Mesodermal cell (in vitro differentiated cells): ENCODE results near the gene OPRL1.

Experiments used
- H3K27ac ChIP-seq: 2 replicates; pipeline ENCODE4 v1.7.0; 2013; ENCODE audit warnings: mild to moderate bottlenecking, low read depth, low read length, moderate library complexity; ENCODE audit not compliant: severe bottlenecking
- H3K36me3 ChIP-seq: 2 replicates; pipeline ENCODE4 v1.7.1; 2013; ENCODE audit warnings: mild to moderate bottlenecking, low read length, moderate library complexity; ENCODE audit not compliant: control insufficient read depth, insufficient read depth
- H3K4me1 ChIP-seq: one replicate; pipeline ENCODE4 v1.7.1; 2013; ENCODE audit warnings: mild to moderate bottlenecking, low read length; ENCODE audit not compliant: insufficient read depth, control insufficient read depth, poor library complexity, severe bottlenecking
- H3K4me3 ChIP-seq: 2 replicates; pipeline ENCODE4 v1.7.0; 2013; ENCODE audit warnings: low read length, control low read depth, mild to moderate bottlenecking; ENCODE audit not compliant: insufficient read depth, poor library complexity, severe bottlenecking; ENCODE audit errors: extremely low read depth
- H3K9me3 ChIP-seq: 2 replicates; pipeline ENCODE4 v1.7.1; 2013; ENCODE audit warnings: mild to moderate bottlenecking, low read length, moderate library complexity; ENCODE audit not compliant: control insufficient read depth
- WGBS, 2 experiments: methylation state at CpG; one replicate each; pipeline ENCODE4 v1.1.5; 2013; ENCODE audit warnings: missing lambda C conversion rate in 2 of 2; ENCODE audit not compliant: insufficient coverage in 2 of 2; 5-methylcytosine and 5-hydroxymethylcytosine counted together

Gene OPRL1

DNA sequence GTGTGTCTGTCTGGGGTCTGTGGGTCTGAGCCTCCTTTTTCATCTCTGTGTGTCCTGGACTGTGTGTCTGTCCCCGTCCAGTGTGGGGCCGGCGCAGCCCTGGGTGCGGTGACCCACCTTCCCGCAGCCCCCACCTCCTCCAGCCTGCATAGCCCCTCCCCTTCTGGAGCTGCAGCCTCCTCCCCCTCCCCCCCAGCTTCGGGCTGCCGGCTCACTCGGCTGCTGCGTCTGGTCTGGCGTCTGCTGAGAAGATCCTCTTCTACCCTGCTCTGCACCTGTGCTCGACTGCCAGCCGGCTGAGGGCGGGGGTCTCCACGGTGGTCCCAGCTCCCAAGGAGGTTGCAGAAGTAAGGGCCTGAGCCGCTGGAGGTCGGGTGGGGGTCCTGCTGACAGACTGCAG is 11.9 kb downstream of the OPRL1 start:
- H3K27ac ChIP-seq: no peak overlapping the region
- no peaks in the 10 kb centered on the region for H3K4me1 ChIP-seq
- WGBS, 2 experiments: 27 to 35% methylated on average over 11 to 16 of the region's 16 CpGs
- no peak overlapping the region for H3K4me3 ChIP-seq
- peaks cover 2% of the 10 kb centered on the region for H3K9me3 ChIP-seq
- no peaks in the 10 kb centered on the region for H3K36me3 ChIP-seq

DNA sequence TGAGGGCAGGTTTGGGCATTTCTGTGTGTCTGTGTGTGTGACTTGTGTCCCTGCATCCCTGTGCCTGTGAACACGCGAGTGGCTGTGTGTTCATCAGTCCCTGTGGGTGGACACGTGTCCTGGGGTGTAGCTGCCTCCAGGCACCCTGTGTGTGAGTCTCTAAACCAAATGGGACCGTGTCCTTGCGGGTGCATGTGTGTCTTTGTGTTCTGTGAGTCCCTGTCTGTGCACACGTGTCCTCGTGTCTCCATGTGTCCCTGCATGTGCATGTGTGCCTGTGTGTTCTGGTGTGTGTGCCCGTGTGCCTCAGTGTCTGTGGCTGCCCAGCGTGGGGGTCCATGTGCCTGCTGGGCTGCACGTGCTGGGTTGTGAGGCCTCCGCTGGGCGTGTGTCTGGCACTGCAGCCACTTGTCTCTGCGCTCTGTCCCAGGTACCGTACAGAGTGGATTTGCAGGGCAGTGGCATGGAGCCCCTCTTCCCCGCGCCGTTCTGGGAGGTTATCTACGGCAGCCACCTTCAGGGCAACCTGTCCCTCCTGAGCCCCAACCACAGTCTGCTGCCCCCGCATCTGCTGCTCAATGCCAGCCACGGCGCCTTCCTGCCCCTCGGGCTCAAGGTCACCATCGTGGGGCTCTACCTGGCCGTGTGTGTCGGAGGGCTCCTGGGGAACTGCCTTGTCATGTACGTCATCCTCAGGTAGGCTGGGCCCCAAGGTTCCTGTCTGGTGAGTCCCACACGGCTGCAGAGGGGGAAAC is 12.6 kb downstream of the OPRL1 start:
- no peaks in the 10 kb centered on the region for H3K9me3 ChIP-seq
- no peaks in the 10 kb centered on the region for H3K36me3 ChIP-seq
- no peak overlapping the region for H3K27ac ChIP-seq
- no peaks in the 10 kb centered on the region for H3K4me1 ChIP-seq
- 76 to 80% methylated on average over 27 of the region's 27 CpGs for WGBS, 2 experiments
- H3K4me3 ChIP-seq: no peak overlapping the region

DNA sequence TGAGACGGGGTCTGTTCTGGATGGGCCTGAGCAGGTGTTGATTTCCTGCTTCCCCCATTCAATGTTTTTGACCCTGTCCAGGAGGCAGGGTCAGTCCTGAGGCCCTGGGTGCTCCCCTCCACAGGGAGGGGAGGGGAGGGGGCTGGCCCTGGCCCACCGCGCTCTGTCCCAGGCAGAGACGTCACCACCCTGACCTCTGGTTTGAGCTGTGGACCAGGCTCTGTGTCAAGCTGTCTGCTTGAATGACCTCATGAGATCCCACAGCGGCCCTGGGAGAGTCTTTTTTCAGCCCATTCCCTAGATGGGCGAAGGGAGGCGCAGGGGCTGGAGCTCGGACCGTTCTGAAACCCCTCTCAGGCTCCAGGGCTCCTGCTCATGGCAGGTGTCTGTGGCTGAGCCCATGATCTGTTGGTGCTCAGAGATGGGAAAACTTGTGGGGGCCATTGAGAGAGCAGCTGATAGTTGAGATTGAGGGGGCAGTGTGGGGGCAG is 13.2 kb downstream of the OPRL1 start:
- no peak overlapping the region for H3K4me3 ChIP-seq
- H3K27ac ChIP-seq: no peak overlapping the region
- no peaks in the 10 kb centered on the region for H3K9me3 ChIP-seq

DNA sequence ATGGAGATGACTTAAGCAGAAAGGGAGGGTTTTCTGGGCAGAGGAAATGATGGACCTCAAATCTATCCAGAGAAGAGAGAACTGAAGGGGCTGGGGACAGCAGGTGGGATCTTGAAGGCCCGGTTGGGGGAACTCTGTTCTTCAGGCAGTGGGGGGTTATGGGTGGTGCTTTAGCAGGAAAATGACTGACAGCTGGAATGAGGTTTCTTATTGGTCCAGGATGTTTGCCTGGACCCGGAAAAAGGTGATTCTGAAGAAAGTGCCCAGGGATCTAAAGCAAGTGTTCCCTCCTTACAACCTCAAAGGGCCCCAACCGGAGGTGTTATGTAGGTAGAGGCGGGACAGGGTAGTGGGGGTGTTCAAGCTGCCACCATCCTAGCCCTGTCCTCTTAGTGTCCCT is 15.6 kb downstream of the OPRL1 start:
- Histone ChIP-seq H3K36me3 (no peaks in the 10 kb centered on the region), H3K27ac (no peak overlapping the region), H3K9me3 (no peaks in the 10 kb centered on the region), H3K4me1 (no peaks in the 10 kb centered on the region), H3K4me3 (no peak overlapping the region)
- WGBS, 2 experiments: 75 to 78% methylated on average over 3 of the region's 4 CpGs

More for the DNA sequence above, 13.2 kb downstream of the OPRL1 start:
- no peaks in the 10 kb centered on the region for H3K4me1 ChIP-seq
- H3K36me3 ChIP-seq: no peaks in the 10 kb centered on the region
- 66 to 68% methylated on average over 8 to 9 of the region's 9 CpGs for WGBS, 2 experiments

DNA sequence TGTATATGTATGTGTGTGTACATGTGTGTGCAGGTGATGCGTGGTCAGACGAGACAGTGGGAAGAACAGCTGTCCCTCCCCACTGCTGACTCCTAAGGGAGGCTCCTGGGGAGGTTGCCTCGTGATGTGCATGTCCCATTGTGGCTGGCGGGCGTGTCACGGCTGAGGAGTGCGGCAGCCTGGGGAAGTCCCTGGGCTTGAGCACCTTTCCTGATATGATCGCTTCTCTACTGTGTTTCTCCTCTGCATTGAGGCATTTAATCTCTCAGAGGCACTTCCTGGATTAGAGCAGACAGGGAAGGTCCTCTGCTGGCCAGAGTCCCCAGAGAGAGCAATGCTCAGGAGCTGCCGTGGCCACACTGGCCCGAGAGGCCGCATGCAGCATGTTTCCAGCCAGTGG is 16.0 kb downstream of the OPRL1 start:
- no peaks in the 10 kb centered on the region for H3K36me3 ChIP-seq
- no peak overlapping the region for H3K27ac ChIP-seq
- 88 to 92% methylated on average over 11 of the region's 11 CpGs for WGBS, 2 experiments
- no peak overlapping the region for H3K4me3 ChIP-seq
- no peaks in the 10 kb centered on the region for H3K4me1 ChIP-seq
- no peaks in the 10 kb centered on the region for H3K9me3 ChIP-seq

DNA sequence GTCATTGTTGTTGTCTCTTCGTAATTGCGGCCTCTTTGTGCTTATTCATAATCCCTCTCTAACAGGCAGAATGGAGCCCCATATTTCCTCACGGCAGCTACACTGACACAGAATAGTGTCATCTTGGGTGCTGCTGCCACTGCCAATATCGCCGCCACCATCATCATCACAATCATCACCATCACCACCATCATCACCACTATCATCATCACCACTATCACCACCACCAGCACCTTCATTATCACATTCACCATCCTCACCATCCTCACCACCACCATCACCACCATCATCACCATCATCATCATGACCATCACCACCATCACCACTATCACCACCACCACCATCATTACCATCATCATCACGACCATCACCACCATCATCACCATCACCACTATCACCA is 16.7 kb downstream of the OPRL1 start:
- WGBS, 2 experiments: 73 to 75% methylated on average over 6 of the region's 6 CpGs

DNA sequence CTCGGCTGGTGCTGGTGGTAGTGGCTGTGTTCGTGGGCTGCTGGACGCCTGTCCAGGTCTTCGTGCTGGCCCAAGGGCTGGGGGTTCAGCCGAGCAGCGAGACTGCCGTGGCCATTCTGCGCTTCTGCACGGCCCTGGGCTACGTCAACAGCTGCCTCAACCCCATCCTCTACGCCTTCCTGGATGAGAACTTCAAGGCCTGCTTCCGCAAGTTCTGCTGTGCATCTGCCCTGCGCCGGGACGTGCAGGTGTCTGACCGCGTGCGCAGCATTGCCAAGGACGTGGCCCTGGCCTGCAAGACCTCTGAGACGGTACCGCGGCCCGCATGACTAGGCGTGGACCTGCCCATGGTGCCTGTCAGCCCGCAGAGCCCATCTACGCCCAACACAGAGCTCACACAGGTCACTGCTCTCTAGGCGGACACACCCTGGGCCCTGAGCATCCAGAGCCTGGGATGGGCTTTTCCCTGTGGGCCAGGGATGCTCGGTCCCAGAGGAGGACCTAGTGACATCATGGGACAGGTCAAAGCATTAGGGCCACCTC is 18.7 kb downstream of the OPRL1 start:
- H3K27ac ChIP-seq: no peak overlapping the region
- H3K9me3 ChIP-seq: no peaks in the 10 kb centered on the region
- WGBS, 2 experiments: 93 to 94% methylated on average over 28 of the region's 28 CpGs
- H3K4me3 ChIP-seq: no peak overlapping the region
- no peaks in the 10 kb centered on the region for H3K36me3 ChIP-seq
- no peaks in the 10 kb centered on the region for H3K4me1 ChIP-seq

More for the DNA sequence above, 16.7 kb downstream of the OPRL1 start:
- no peaks in the 10 kb centered on the region for H3K4me1 ChIP-seq
- no peaks in the 10 kb centered on the region for H3K9me3 ChIP-seq
- H3K36me3 ChIP-seq: no peaks in the 10 kb centered on the region
- H3K4me3 ChIP-seq: no peak overlapping the region
- no peak overlapping the region for H3K27ac ChIP-seq

DNA sequence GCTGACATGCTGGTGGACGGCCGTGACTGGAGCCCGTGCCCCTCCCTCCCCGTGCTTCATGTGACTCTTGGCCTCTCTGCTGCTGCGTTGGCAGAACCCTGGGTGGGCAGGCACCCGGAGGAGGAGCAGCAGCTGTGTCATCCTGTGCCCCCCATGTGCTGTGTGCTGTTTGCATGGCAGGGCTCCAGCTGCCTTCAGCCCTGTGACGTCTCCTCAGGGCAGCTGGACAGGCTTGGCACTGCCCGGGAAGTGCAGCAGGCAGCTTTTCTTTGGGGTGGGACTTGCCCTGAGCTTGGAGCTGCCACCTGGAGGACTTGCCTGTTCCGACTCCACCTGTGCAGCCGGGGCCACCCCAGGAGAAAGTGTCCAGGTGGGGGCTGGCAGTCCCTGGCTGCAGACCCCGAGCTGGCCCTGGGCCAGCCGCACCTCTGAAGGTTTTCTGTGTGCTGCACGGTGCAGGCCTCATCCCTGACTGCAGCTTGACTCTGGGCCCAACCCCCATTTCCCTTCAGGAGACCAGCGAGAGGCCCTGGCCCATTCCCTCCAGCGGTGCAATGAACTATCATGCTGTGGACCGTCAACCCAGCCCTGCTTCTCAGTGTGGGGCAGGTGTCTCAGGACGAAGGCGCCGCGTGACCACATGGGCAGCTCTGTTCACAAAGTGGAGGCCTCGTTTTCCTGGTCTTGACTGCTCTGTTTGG is 19.4 kb downstream of the OPRL1 start:
- no peak overlapping the region for H3K4me3 ChIP-seq
- WGBS, 2 experiments: 86 to 91% methylated on average over 15 to 20 of the region's 21 CpGs
- H3K9me3 ChIP-seq: no peaks in the 10 kb centered on the region
- no peaks in the 10 kb centered on the region for H3K36me3 ChIP-seq
- no peaks in the 10 kb centered on the region for H3K4me1 ChIP-seq
- H3K27ac ChIP-seq: no peak overlapping the region

DNA sequence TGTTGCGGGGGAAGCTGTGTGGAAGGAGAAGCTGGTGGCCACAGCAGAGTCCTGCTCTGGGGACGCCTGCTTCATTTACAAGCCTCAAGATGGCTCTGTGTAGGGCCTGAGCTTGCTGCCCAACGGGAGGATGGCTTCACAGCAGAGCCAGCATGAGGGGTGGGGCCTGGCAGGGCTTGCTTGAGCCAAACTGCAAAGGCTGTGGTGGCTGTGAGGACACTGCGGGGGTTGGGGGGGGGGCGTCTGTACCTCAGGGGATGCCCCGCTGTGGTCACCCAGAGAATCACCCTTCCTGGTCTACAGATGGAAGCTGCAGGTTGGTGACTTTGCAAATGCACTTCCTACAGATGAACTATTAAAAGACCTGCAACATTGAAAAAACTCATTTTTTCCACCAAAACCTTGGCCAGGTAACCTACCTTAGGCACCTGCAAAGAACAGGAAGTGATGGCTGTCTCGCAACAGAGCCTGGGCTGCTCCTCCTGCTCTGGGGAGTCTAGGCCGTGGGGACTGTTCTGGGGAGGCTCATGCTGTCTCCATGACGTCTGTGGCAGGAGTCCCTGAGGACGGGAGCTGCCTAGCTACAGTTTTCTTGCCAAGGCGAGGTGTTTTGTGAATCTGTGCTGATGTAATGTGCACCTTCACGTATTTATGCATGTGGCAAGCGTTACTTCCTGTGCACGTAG is 20.1 kb downstream of the OPRL1 start:
- no peaks in the 10 kb centered on the region for H3K4me1 ChIP-seq
- 81 to 84% methylated on average over 11 to 12 of the region's 14 CpGs for WGBS, 2 experiments
- H3K36me3 ChIP-seq: no peaks in the 10 kb centered on the region
- H3K9me3 ChIP-seq: no peaks in the 10 kb centered on the region
- H3K4me3 ChIP-seq: no peak overlapping the region
- H3K27ac ChIP-seq: no peak overlapping the region

DNA sequence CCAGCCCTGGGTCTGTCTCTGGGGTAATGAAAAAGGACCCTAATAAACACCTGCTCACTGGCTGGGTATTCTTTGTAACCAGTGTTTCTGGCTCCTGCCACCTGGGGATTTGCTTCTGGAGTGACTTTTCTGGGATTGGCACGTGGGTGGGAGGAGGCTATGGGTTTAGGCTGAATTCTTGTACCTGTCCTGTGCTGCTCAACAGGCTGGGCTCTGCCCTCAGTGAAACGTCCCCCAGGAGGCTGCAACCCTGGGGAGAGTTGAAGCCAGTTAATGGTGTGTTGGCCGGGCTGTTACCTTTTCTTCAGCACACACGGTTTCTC is 20.6 kb downstream of the OPRL1 start:
- H3K27ac ChIP-seq: no peak overlapping the region
- WGBS, 2 experiments: 60 to 72% methylated on average over 1 to 2 of the region's 4 CpGs
- no peak overlapping the region for H3K4me3 ChIP-seq
- no peaks in the 10 kb centered on the region for H3K36me3 ChIP-seq
- no peaks in the 10 kb centered on the region for H3K4me1 ChIP-seq
- no peaks in the 10 kb centered on the region for H3K9me3 ChIP-seq
